Measurements from ENCODE around the gene LRP2BP.
A peak's percentile ranks its signal among the peaks of the same experiment; 100 is the strongest.

Gene LRP2BP

GRCh38 chr4:185395238-185395955, at the start of gene LRP2BP:
LRP2BP (minus strand) TSS chr4:185395924; CDS start chr4:185378186, 17,738 bp downstream.
- no peak for DNase-seq (ENCODE audit: low read depth in 3 of 3)

GRCh38 chr4:185445209-185445608, 49.5 kb upstream of the LRP2BP start:
- DNase-seq (ENCODE audit: low read depth in 3 of 3): no peak

DNA sequence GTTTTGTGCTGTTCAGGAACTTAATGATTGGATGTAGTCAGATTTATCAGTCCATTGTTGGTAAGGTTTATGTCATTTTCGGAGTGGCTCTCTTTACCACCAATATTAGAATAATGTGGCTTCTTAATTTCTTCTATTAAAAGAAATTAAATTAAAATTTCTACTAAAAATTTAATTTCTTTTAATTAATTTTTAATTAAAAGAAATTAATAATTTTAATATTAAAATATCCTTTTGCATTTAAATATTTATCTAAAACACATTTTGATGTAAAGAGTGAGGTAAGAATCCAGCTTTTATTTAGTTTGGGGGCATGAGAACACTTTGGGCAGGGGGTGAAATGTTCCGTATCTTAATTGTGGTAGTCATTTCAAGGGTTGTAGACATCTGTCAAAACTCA, 45.8 kb upstream of the LRP2BP start:
- no peak for DNase-seq (ENCODE audit: low read depth in 3 of 3)

DNA sequence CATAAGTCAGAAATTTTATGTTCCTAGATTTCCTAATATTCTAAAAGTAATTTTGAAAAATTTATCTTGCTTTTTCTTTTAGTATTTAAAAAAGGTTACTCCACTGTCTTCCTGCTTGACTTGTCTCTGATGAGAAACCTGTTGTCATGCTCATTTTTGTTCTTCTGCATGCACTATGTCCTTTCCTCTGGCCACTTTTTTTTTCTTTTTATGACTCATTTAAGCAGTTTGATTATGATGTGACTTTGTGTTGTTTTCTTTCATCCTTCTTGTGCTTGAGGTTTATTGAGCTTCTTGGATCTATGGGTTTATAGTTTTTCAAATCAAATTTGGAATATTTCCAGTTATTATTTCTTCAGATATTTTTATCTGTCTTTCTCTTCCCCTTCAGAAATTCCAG, 42.1 kb upstream of the LRP2BP start:
- no peak for DNase-seq (ENCODE audit: low read depth in 3 of 3)

DNA sequence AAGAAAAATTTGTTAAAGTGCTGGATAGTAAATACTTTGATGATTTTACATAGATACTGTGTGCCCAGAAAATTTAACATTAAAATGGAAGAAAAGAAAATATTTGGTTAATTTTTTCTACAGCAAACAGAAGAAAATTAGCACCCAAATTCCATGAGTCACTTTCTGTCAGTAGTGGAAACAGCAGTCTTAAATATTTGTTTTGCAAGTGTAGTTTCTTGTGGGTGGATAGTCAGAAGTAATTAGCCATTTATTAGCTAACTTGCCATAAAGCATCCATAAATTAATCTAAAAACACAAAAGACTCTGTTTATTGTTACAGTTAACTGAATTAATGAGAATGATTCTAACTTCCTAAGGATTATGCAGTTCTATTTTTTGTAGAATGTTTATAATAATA, 39.7 kb upstream of the LRP2BP start:
- no peak for DNase-seq (ENCODE audit: low read depth in 3 of 3)

DNA sequence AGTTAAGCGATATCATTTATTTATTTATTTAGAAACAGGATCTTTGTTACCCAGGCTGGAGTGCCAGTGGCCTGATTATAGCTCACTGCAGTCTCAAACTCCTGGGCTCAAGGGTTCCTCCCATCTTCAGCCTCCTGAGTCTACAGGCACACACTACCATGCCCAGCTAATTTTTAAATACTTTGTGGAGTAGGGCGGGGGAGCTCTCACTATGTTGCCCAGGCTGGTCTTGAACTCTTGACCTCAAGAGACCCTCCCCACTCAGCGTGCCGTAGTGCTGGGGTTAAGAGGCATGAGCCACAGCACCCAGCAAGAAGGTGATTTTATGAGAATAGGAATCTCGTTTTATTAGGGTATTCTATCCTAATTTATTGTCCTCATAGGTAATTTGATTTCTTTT, 33.9 kb upstream of the LRP2BP start:
- DNase-seq (ENCODE audit: low read depth in 3 of 3): no peak

DNA sequence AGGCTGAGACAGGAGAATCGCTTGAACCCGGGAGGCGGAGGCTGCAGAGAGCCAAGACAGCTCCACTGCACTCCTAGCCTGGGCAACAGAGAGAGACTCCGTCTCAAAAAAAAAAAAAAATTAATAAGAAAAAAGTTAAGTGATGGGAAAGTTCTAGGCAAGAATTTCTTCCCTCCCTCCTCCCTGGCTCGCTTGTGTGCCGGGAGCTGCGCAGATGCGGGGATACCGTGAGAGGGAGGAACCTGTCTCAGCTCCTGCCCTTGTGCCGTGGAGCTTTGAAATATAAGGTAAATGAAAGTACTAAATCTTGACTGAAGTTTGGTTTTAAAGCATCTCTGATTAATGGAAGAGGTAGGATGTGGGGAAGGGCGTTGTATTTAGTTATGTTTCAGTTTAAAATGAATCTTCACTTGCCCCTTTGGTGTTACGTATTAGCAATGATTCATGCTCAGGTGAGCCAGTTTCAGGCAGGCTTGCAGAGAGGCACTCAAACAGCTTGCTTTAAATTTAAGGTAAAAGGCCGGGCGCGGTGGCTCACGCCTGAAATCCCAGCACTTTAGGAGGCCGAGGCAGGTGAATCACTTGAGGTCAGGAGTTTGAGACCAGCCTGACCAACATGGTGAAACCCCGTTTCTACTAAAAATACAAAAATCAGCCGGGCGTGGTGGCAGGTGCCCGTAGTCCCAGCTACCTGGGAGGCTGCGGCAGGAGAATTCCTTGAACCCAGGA, 31.4 kb upstream of the LRP2BP start:
- DNase-seq (ENCODE audit: low read depth in 3 of 3): no peak

DNA sequence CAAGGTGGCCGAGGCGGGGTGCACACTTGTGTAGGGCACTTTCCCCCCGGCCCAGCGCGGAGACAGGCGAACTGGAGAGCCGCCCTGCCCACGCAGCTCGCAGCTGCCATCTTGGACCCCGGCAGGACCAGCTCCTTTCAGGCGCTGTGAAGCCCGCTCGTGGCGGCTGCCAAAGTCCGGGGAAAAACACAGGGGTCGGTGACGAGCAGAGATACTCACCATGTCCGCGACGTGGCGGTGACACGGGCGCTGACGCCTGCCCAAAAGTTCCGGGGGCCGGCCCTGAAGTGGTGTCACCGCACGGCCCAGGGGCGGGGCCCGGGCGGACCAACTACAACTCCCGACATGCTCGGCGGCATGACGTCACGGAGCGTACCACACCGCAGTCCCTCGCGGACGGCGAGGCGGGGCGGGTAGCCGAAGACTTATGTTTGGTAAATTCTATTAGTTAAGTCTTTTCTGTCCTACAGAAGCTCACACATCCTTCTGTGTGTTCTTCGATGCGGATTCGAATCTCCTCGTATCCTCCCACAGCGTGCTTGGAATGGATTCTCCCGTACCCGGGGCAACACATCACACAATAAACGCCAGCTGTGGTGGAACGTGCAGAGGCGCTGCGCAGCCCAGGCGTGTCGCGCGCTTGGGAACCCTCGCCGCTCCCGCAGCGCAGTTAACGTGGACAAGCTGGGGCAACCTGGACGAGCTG, 30.1 kb upstream of the LRP2BP start, which contains the start of gene UFSP2:
Gene UFSP2, minus strand, starts transcription at position 318 of the 706 bp plus-strand sequence. Its CDS starts 96 bp downstream, at position 222.
- DNase-seq (ENCODE audit: low read depth in 3 of 3): peak; percentile 65 to 85 (median 71)

GRCh38 chr4:185424905-185425646, 29.4 kb upstream of the LRP2BP start:
- DNase-seq (ENCODE audit: low read depth in 3 of 3): no peak

- DNase-seq (ENCODE audit: low read depth in 3 of 3): no peak
Measured at GRCh38 chr4:185421366-185422124, 25.8 kb upstream of the LRP2BP start.

GRCh38 chr4:185416955-185417354, 21.2 kb upstream of the LRP2BP start:
- DNase-seq (ENCODE audit: low read depth in 3 of 3): no peak

GRCh38 chr4:185412412-185412811, 16.7 kb upstream of the LRP2BP start:
- DNase-seq (ENCODE audit: low read depth in 3 of 3): no peak

- no peak for DNase-seq (ENCODE audit: low read depth in 3 of 3)
Measured at GRCh38 chr4:185411849-185412248, 16.1 kb upstream of the LRP2BP start.

DNA sequence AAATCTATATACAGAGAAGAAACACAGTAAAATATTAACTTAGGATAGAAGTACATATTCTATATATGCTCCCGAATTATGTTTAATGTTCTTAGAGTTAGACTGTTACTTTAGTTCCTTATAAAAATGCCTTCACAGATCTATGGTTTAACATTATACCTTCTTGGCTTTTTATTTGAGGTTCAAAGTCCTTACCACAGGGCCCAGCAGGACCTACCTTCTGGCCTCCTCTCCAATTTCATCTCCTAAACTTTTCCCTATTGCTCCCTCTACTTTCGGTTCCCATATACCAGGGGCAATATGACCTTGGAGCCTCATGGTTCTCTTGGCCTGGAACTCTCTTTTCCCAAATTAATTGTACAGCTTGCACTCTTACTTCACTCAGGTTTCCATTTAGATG, 12.7 kb upstream of the LRP2BP start:
- no peak for DNase-seq (ENCODE audit: low read depth in 3 of 3)

DNA sequence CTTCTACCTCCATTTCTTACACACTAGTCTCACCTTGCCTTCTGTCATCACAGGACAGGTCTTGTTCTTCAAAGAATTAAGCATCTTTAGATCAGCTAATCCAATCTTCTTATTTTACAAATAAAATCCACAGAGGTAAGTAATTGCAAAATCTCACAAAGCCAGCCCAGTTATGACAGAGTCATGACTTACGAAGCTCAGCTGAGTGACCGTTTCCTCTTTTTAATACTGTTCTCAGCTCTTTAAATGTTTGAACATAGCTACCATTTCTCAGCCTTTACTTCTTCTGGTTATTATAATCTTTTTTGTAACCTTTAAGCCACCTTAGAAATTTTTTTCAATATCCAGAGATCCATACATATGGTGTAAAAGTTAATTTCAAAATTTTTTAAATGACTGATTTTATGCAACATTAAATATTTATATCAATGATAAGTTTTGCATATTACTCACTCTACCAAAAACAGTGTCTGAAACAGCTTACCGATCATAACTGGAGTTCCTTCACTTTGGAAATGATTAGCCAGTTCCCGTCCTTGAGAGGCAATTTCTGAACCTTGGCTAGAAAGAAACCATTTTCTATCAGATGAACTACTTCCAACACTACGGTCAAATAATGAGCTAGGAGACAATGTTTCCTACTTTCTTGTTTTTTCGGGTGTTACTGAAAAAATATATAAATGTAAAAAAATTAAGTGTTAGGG, 9.7 kb upstream of the LRP2BP start:
- DNase-seq (ENCODE audit: low read depth in 3 of 3): no peak

DNA sequence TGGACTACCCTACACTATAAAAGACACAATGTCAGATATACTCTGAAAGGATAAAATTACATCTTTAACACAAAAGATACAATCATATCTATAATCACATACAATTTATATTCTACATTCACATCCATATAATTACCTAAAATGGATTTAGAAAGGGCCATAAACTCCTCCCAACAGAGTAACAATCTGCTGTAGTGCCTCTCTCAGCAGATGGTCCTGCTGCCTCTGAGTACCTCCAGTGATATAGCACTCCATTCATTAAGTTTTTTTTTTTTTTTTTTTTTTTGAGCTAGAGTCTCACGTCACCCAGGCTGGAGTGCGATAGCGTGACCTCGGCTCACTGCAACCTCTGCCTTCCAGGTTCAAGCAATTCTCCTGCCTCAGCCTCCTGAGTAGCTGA, 8.3 kb upstream of the LRP2BP start:
- DNase-seq (ENCODE audit: low read depth in 3 of 3): no peak

- DNase-seq (ENCODE audit: low read depth in 3 of 3): no peak
Measured at GRCh38 chr4:185399466-185399865, 3.7 kb upstream of the LRP2BP start.

DNA sequence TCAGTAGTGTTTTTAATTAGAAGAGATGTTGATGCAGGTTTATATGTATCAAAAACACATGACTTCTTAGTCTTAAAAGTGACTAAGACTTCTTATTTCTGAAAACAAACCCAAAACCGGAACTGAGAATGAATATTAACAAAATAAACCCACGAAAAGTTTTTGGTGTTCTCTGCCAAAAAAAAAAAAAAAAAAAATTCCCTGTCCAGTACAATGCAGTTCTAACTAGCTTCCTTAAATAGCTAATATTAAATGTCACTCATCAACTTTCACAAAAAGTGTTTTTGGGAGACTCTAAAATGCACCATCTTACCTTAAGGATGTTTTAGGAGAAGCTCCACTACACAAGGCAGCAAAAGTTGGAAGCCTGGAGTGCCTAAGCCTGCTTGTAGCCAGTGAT, 2.9 kb upstream of the LRP2BP start:
- DNase-seq (ENCODE audit: low read depth in 3 of 3): no peak

DNA sequence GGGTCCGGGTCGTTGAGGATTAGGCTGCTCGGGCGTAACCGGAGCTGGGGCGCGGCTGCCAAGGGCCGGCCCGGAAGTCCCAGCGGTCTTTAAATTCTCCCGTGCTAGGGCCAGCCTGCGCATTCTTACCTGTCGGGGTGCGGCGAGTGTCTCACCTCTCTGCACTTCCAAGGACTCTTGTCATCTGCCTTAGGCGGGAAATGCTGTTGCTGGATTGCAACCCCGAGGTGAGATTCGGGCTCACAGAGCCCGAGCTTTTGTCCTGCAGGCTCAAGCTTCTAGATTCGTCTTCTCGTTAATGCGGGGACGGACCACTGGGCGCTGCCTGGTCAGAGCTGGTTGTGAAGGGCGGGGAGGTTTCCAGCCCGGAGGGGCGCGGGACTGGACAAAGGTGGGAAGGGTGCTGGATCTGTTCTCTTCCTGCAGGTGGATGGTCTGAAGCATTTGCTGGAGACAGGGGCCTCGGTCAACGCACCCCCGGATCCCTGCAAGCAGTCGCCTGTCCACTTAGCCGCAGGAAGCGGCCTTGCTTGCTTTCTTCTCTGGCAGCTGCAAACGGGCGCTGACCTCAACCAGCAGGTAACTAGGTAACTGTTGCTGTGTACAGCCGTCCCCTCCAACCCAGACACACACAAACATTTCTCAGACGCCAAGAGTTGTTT, 1.1 kb upstream of the LRP2BP start, which contains the start of gene ANKRD37:
Gene ANKRD37, plus strand, starts transcription at position 118 of the 662 bp plus-strand sequence. Its CDS starts 83 bp downstream, at position 201.
- DNase-seq (ENCODE audit: low read depth in 3 of 3): no peak

Measured in stimulated activated CD4-positive, alpha-beta T cell treated with anti-CD3 and anti-CD28 coated beads, TNF-alpha, amount 100 ng/mL, for 48 hours (primary cell).